T-helper 2 cell treated with Interferon-gamma antibody and Interleukin-4, amounts not matched to agents 100 ng/mL and 5 ng/mL, for 36 hours (primary cell): ENCODE measurements around the gene CFAP91. TPM values are rescaled to one million over a fixed set of nuclear protein-coding genes. Genes with fewer than 3 reads are reported as not detected.

Experiments
- intact Hi-C: fragments of 100-400 bp; cut with micrococcal nuclease; formaldehyde crosslinking; loops from one replicate; pipeline ENCODE4 v1.15.1; 2023
- total RNA-seq: library from RNA; stranded (reverse); gene quantifications from 2 replicates; pipeline ENCODE4 v1.2.3, GENCODE V29; 2022

The CFAP91 gene
- total RNA-seq, 1 donor from 2014 or later = not detected

GRCh38 chr3:119676771-119677640 lies 25.8 kb upstream of the CFAP91 start, which contains the start of gene COX17:
TSS of gene COX17 (minus strand) at chr3:119677406. CDS start at chr3:119677310, 96 bp downstream.
- intact Hi-C loops = loop anchor here (1.0 to 5.0 kb wide), 14 partner anchors 23 to 1065 kb away; partner anchors contain the start of genes ADPRH, ARHGAP31, GSK3B and GTF2E1

DNA sequence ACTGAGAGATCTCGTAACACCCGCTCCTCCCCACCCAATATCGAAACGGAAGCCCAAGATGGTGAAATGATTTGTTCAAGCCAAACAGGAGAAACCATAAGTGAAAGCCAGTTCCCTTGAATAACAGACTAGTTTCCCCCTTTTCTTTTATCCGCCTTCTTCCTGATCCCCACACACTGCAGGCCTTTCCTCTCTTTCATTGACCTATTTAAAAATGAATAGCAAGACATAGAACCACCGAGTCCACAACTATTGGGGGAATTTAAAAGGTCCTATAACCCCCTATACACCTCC lies 25.2 kb upstream of the CFAP91 start:
- intact Hi-C loops = loop anchor here (1.0 to 5.0 kb wide), 14 partner anchors 23 to 1065 kb away; partner anchors contain the start of genes ADPRH, ARHGAP31, GSK3B and GTF2E1

DNA sequence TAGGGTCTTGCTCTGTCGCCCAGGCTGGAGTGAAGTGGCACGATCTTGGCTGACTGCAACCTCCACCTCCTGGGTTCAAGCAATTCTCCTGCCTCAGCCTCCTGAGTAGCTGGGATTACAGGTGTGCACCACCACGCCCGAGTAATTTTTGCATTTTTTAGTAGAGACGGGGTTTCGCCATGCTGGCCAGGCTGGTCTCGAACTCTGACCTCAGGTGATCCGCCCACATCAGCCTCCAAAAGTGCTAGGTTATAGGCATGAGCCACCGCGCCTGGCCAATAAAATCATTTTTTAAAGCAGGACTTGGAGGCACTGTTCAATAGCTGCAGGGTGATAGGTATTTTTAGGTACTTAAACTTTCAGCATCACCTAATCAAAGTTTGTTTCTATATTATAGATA lies 24.6 kb upstream of the CFAP91 start:
- intact Hi-C loops = loop anchor here (5.0 kb wide), 2 partner anchors 101 to 401 kb away; partner anchors contain the start of gene ADPRH

DNA sequence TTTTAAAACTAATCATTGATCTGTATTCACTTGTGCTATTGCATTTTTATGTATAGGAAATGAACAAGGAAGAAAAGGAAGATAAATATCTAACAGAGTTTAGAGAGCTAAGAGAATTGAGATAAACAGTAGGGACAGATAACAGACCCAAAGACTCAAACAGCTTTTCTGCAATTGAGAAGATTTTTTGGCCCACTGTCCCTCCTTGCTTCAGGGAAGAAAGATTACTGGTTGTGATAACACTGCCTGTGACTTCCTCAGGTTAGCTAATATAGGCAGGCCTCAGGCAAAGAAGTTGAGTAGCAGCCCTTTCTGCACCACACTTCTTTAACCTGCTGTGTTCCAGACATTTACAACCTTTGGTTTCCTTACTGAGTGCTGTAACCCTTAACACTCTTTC lies 22.9 kb upstream of the CFAP91 start:
- intact Hi-C loops = loop anchor here (2.0 to 5.0 kb wide), 3 partner anchors 103 to 403 kb away; partner anchors contain the start of genes ADPRH and CD80

GRCh38 chr3:119681279-119681678 lies 21.5 kb upstream of the CFAP91 start:
- intact Hi-C loops = loop anchor here (2.0 kb wide), 1 partner anchor 122 kb away; the partner anchor contains the start of gene CD80

GRCh38 chr3:119683421-119683820 lies 19.4 kb upstream of the CFAP91 start:
- intact Hi-C loops = no loop called here

DNA sequence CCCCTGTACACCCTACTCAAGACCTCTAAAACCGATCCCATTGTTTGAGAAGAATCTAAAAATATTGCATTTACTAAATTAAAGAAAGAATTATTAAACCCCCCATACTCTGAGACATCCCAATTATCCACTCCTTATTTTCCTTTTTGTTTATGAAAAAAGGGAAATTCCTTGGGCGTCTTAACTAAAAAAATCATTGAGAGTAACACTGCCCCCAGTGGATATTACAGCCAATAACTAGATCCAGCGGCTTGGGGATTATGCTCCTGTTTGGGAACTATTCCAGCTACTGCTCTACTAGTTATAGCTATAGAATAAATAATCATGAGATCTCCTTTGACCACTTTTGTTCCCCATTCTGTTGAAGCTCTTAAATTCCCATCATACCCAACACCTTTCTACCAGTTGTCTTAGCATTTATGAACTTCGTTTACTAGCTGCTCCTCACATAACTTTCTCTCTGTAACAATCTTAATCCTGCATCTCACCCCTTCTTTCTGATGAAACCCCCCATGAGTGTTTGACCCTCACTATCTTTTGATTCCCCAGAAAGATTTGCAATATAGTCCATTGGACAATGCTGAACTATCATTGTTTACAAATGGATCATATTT lies 12.7 kb upstream of the CFAP91 start:
- intact Hi-C loops = no loop called here

DNA sequence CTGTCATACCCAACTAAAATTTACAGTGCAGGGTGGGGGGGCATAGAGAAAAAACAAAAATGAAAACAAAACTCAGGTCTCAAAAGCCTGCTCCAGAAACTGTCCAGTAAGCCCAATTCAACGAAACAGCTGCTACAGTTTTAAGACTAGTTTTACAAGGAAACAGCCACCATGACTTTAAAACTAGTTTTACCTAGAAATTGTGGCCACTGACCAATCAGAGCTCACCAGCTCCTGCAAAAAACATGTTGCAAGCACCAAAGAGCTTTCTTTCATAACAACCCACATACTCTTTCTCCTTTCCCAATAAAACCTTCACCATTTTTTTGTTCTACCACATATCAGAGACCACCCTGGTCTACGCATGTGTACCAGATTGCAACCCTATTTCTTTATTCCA lies 7.3 kb upstream of the CFAP91 start:
- intact Hi-C loops = no loop called here

- intact Hi-C loops = no loop called here
These were observed 5.4 kb upstream of the CFAP91 start for GRCh38 chr3:119697394-119697793.

- intact Hi-C loops = loop anchor here (1.0 to 5.0 kb wide), 4 partner anchors 23 to 1042 kb away; partner anchors contain the start of genes COX17, GTF2E1, RABL3 and TMEM39A
These were observed 2.4 kb upstream of the CFAP91 start for GRCh38 chr3:119700269-119700919.

DNA sequence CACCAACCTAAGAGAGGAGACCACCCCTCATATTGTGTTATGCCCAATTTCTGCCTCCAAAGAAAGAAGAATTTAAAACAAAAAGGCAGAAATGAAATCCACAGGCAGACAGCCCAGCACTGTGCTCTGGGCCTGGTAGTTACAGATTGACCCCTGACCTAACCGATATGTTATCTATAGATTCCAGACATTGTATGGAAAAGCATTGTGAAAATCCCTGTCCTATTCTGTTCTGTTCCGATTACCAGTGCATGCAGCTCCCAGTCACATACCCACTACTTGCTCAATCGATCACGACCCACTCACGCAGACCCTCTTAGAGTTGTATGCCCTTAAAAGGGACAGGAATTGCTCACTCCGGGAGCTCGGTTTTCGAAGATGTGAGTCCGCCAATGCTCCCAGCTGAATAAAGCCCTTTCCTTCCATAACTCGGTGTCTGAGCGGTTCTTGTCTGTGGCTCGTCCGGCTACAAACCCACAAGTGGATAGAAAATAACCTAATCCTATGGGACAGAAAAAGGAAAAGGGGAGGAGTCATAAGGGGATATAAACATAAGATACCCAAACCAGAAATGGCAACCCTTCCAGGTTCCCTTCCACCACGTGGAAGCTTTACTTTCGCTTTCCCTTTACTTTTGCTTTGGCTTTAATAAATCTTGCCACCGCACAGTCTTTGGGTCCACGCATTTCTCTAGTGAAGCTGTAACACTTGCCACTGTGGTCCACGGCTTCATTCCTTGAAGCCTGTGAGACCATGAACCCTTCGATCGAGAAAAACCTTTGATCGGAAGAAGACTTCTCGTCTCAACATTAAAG lies 1.7 kb upstream of the CFAP91 start:
- intact Hi-C loops = loop anchor here (1.0 to 5.0 kb wide), 4 partner anchors 24 to 1041 kb away; partner anchors contain the start of genes COX17, GTF2E1, RABL3 and TMEM39A

DNA sequence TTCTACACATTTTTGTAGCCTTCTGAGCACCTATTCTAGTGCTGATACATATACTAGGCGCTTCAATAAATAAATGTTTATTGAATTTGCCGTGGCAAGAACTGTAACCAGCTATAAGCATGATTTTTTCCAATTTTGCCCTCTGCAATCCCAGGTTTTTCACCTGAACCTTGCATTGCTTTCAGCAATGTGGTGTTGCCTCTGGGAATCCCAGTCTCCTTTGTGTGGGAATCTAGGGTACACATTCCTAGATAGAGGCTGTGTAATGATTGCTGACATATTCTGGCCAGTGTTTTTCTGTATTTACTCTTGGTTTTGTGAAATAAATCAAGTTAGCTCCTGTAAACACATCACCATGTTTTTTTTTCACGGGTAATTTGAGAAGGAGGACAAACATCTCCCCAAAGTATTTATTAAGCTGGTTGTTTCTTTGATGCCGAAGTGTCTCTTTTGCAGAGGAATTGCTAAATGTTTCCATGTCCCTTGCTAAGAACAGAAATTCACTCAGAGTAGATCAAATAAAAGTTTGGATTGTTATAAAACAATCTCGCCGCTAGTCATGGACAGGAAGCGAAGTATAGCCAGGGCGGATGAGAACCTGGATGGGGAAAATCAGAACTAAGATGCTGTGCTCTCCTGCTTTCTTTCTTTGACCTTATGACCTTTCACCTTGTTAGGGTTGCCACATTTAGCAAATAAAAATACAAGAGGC lies 1.2 kb downstream of the CFAP91 start:
- intact Hi-C loops = loop anchor here (5.0 kb wide), 1 partner anchor 1038 kb away; the partner anchor contains the start of genes GTF2E1 and RABL3

- intact Hi-C loops = no loop called here
These were observed 12.3 kb downstream of the CFAP91 start for GRCh38 chr3:119715105-119715504.

DNA sequence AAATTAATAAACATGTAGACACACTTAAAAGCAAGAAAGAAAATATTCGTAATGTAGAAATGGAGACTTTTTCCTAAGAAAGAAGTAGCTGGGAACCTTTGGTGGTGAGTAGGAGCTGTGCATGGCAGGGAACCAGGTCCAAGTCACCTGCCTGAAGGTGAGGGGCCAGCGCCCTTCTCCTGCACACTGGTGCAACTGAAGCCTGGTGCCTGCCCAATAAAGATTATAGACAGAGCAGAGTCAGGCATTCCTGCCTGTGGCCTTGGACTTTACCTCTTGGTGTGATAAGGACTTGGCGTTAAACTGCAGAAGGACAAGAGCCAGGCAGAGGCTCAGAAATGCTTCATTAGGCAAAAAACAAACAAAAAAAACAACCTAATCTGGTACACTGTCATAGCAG lies 14.2 kb downstream of the CFAP91 start:
- intact Hi-C loops = no loop called here

DNA sequence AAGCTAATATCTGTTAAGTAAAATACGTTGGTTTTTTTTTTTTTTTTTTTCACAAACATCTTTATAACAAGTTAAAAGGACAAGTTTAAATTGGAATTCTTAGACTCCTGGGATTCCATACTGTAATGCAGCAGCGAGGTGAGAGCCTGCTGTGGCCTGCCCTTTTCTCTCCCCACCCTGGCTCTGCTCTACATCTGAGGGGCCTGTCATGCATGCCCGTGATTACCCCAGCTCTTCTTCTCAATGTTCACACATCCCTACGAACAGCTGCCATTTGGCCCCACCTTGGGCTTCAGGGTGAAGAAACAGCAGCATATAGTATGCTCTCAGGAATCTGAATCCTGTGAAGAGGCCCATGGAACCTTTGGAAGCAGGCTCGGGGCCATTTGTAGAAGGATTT lies 14.7 kb downstream of the CFAP91 start:
- intact Hi-C loops = no loop called here

GRCh38 chr3:119723022-119723421 lies 20.2 kb downstream of the CFAP91 start:
- intact Hi-C loops = no loop called here

- intact Hi-C loops = no loop called here
These were observed 24.1 kb downstream of the CFAP91 start for GRCh38 chr3:119726909-119727308.

GRCh38 chr3:119729996-119730395 lies 27.2 kb downstream of the CFAP91 start:
- intact Hi-C loops = no loop called here

GRCh38 chr3:119731560-119732343 lies 28.9 kb downstream of the CFAP91 start:
- intact Hi-C loops = no loop called here
